ENCODE results near the gene ADGRG3. TPM values are rescaled to one million over a fixed set of nuclear protein-coding genes. Genes with fewer than 3 reads are reported as not detected.

Gene ADGRG3
- total and polyA plus RNA-seq, 2 experiments from 2014 or later = not detected

GRCh38 chr16:57701759-57702371 is 33.8 kb downstream of the ADGRG3 start:
- Histone ChIP-seq H3K27ac (ENCODE audit: low read depth) (no peak overlapping the region), H3K27me3 (ENCODE audit: insufficient read depth) (no peaks in the 10 kb centered on the region), H3K9me2 (ENCODE audit: insufficient read depth) (no peaks in the 10 kb centered on the region), H3F3A (replicated peaks; ENCODE audit: low read depth) (no peaks in the 10 kb centered on the region), H3K4me3 (no peak overlapping the region), H3K4me2 (no peak overlapping the region), H3K79me2 (replicated peaks; ENCODE audit: insufficient read depth) (no peaks in the 10 kb centered on the region), H3K36me3 (ENCODE audit: insufficient read depth) (no peaks in the 10 kb centered on the region), H4K20me1 (replicated peaks; ENCODE audit: insufficient read depth) (no peaks in the 10 kb centered on the region), H2AFZ (no peak overlapping the region), H3K4me1 (ENCODE audit: insufficient read depth) (no peaks in the 10 kb centered on the region)
- Mint-ChIP-seq H3K27ac (no peak overlapping the region), H3K36me3 (ENCODE audit: low read depth) (no peaks in the 10 kb centered on the region), H3K27me3 (ENCODE audit: insufficient read depth, low read depth, poor library complexity) (peaks cover 2% of the 10 kb centered on the region), H3K4me1 (peaks cover 5% of the 10 kb centered on the region; the same call in 2 of the 3 replicates), H3K9me3 (peaks cover 2% of the 10 kb centered on the region; the same call in 2 of the 3 replicates), H3K4me3 (no peak overlapping the region)
- TF ChIP-seq ZNF331 (CRISPR knock-in tag; IDR thresholded peaks at IDR 0.05; ENCODE audit: low read depth) (no peak), EZH2 (IDR thresholded peaks at IDR 0.05; ENCODE audit: low read depth, unreplicated experiment) (no peak), CREB1 (CRISPR knock-in tag; IDR thresholded peaks at IDR 0.05; ENCODE audit: low read depth) (no peak), EZH2phosphoT487 (IDR thresholded peaks at IDR 0.05; ENCODE audit: unreplicated experiment) (no peak), POLR2AphosphoS5 (IDR thresholded peaks at IDR 0.05; ENCODE audit: low read depth) (no peak), JUNB (IDR thresholded peaks at IDR 0.05; ENCODE audit: unreplicated experiment) (no peak), ZNF462 (CRISPR knock-in tag; IDR thresholded peaks at IDR 0.05) (no peak), NANOG (IDR thresholded peaks at IDR 0.05; ENCODE audit: borderline replicate concordance) (no peak), CTCF (conservative IDR thresholded peaks at IDR 0.05; ENCODE audit: low read depth in 2 of 2) (no peak), ZNF114 (CRISPR knock-in tag; IDR thresholded peaks at IDR 0.05) (no peak), STAT1 (IDR thresholded peaks at IDR 0.05; ENCODE audit: unreplicated experiment) (no peak), REST (IDR thresholded peaks at IDR 0.05; ENCODE audit: unreplicated experiment) (no peak), ETS1 (IDR thresholded peaks at IDR 0.05) (no peak)
- ATAC-seq = no peak
- DNase-seq (ENCODE audit: low spot score) = no peak

Data from GM23338 (cell line).